ENCODE results near the gene PLTP.
A peak's percentile ranks its signal among the peaks of the same experiment; 100 is the strongest.

The PLTP gene

DNA sequence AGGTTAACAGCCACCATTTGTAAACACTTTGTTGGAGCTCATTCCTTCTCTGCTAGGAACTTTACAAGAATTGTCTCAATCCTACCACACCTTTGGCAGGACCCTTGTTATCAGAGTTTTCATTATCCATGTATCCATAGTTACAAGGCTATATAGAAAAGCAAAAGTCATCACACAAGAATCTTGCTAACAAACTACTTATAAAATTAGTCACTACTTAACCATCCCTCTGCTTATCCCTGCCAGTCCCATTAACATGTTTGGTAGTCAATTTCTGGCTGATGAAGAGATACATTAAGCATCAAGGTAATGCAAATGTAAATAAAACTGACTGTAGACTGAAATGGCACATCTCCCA is 44.2 kb downstream of the PLTP start:
- no peak for DNase-seq

DNA sequence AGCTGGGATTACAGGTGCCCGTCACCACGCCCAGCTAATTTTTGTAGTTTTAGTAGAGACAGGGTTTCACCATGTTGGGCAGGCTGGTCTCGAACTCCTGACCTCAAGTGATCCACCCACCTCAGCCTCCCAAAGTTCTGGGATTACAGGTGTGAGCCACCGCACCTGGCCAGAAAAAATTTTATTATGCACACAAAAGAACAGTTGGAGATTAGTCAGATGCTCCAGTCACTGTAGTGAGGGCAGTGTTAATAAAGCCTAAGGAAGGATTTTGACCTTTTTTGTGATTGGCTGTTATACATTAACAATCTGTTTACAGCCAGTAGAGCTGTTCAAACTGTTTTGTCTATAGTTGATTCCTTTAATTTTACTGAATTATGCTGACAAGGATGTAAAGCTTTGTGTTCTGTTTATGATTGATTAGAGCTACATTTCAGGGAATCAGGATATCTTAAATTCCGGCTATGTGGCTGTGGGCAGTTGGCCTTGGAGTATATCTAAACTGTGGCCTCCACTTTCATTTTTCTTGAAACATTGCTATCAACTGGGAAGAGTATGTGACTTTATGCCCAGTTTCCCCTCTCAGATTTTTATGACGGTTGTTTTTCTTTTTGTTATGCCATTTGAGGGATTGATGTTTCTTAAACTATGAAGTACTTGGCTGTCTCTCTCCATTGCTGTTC is 44.7 kb downstream of the PLTP start:
- no peak for DNase-seq

DNA sequence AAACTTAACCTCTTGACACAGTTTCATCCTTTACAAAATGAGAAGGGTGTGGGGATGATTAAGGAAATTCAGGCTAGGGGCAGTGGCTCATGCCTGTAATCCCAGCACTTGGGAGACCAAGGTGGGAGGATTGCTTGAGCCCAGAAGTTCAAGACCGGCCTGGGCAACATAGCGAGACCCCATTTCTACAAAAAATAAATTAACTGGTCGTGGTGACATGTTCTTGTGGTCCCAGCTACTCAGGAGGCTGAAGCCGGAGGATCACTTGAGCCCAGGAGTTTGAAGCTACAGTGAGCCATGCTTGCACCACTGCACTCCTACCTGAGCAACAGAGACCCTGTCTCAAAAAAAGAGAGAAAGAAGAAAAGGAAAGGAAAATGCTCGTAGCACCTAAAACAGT is 45.5 kb downstream of the PLTP start:
- DNase-seq, result no peak

DNA sequence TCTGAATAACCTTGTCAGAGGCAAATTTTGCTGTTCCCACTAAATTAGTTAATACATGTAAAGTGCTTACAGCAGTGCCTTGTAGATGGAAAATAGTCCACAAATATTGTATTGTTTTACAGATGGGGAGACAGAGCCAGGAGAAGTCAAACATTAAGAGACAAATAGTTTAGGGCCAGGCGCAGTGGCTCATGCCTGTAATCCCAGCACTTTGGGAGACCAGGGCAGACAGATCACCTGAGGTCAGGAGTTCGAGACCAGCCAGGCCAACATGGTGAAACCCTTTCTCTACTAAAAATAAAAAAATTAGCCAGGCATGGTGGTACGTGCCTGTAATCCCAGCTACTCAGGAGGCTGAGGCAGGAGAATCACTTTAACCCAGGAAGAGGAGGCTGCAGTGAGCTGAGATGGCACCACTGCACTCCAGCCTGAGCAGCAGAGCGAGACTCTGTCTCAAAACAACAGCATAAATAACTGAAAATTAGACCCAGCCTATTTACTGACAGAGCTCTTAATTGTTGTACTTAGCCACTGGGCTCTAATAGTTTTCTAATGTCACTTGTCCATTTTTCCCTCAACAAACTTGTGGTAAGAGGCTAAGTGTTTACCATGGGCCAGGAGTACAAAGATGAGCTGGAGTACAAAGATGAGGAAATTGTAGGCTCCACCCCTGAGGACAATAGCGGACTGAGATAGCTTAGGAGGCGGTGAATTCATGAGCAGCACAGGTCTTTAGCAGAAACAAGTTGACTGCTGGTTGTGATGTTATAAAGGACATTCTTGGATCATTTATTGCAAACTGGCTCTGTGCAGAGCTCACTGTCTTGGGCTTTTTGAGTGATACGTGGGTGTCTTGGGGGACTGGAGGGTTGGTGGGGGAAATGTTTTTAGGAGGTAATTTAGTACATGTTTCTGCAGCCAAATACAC is 48.1 kb downstream of the PLTP start:
- no peak for DNase-seq

GRCh38 chr20:45861221-45862075 is 50.5 kb downstream of the PLTP start:
- DNase-seq, result no peak

DNA sequence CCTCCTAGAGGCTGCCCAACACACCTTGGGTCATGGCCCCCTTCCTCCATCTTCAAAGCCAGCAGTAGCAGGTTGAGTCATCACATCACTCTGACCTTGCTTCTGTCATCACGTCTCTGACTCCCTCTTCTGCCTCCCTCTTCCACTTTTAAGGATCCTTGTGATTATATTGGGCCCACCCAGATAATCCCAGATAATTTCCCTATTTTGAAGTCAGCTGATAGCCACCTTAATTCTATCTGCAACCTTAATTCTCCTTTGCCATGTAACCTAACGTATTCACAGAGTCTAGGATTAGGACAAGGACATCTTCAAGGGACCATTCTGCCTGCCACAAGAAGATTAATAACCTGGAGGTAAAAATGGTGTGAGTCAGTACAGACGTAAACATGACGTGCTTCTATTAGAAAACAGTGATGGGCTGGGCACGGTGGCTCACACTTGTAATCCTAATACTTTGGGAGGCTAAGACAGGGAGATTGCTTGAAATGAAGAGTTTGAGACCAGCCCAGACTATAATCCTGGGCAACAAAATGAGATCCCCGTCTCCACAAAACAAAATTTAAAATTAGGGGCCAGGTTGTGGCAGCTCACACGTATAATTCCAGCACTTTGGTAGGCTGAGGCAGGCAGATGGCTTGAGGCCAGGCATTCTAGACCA is 51.3 kb downstream of the PLTP start:
- no peak for DNase-seq

GRCh38 chr20:45859916-45860315 is 52.0 kb downstream of the PLTP start:
- DNase-seq, result no peak

GRCh38 chr20:45857882-45858216 is 54.1 kb downstream of the PLTP start:
- DNase-seq, result no peak

DNA sequence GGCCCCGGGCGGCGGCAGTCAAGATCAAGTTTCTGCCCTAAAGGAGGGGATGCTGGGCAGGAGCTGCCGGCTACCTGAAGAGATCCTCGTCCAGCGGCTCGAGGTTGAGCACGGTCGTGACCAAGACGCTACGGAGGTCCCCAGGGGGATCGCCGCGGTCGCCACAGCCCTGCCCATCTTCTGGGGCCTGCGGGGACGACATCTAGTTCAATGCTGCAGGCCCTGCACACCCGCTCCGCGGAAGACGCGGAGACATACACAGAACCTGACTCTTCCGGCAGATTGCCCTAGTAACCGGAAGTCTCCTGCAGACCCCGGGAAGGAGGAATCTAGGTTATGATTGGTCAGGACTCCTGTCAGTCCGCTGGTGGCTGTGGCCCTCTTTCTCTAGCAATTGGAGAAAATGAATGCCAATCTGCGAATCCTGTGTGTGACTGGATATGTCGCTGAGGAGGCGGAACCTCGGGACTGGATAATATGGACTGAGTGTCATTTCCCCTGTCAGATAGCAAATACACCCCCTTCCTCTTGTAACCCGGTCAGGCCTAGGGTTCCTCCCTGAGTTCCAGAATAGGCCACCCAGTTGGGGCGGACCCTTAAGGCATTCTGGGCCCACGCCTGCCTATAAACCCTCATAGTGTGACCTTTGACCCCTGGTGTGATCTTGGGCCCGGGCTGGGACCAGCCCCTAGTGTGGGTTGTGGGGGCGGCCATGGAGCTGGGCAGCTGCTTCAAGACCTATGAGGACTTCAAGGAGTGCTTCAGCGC is 54.7 kb downstream of the PLTP start, which contains the start of the genes ACOT8 and ZSWIM3:
TSS of gene ACOT8 (minus strand) at position 279 of the 768 bp plus-strand sequence. CDS start at position 202, 77 bp downstream.
TSS of gene ZSWIM3 (plus strand) at position 501 of the 768 bp plus-strand sequence. CDS start at position 713, 212 bp downstream.
- DNase-seq, result peak; percentile 98 to 100 (median 100)

DNA sequence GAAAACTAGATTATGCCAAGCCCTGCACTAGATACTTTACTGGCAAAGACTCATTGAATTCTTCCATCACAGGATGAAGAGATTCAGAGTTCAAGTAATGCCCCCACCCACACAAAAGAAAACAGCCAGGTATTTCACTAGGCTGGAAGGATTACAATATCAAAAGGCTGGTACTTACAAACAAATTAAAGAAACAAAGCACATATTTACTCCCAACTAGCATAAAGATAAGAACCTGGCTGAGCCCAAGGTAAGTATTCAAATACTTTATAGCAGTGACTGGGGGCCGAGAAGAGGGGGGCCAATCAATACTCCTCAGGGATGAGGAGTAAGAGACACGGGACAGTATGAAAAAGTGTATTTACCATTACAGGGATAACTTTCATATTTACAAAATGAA is 58.5 kb downstream of the PLTP start:
- DNase-seq, result no peak

DNA sequence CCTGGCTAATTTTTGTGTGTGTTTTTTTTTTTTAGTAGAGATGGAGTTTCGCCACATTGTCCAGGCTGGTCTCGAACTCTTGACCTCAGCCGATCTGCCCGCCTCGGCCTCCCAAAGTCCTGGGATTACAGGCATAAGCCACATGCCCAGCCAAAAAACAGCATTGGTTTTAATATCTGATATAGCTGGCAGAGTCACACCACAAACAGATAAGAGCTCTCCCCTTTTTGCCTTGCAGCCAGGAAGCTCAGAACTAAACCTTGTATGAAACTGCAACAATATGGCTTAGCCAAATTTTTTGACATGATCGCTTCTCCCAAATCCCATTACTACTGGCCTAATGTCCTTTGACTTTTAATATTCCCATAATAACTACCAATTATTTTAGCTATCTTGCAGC is 59.6 kb downstream of the PLTP start:
- no peak for DNase-seq

DNA sequence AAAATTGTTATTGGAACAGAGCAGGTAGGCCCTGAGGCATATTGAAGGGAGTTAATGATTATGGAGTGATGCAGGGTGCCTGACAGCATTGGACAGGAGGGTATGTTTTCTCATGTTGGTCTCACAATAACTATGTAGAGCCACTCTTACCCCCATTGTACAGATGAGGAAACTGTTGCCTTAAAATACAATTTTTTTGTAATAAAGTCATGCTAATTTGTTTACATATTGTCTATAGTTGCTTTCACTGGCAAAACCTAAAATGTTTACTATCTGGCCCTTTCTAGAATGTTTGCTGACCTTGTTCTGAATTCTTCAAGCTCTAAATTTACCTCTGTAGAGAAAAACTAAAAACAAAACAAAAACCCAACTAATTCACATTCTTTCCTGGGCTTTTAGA is 60.5 kb downstream of the PLTP start:
- no peak for DNase-seq

GRCh38 chr20:45850926-45851325 is 61.0 kb downstream of the PLTP start:
- no peak for DNase-seq

GRCh38 chr20:45850238-45850637 is 61.7 kb downstream of the PLTP start:
- no peak for DNase-seq

- DNase-seq, result no peak
Observed at GRCh38 chr20:45848969-45849582, 62.9 kb downstream of the PLTP start.
